Sigmoid colon (tissue), 7 donors: ENCODE measurements around the gene IMMT. TPM values are rescaled to one million over a fixed set of nuclear protein-coding genes. Genes with fewer than 3 reads are reported as not detected.

Source experiments
- DNase-seq: peaks from one replicate; pipeline ENCODE4 v3.0.0-alpha.2; 2019
- H3K27ac ChIP-seq, 4 donors: fragments of 200-600 bp; sonication (generic); one replicate each; pipeline ENCODE4 v1.5.1; 2016 to 2019; ENCODE audit warnings: mild to moderate bottlenecking in 1 of 4
- H3K27me3 ChIP-seq, 3 donors: fragments of 200-600 bp; sonication (generic); one replicate each; pipeline ENCODE4 v1.5.1; 2019; ENCODE audit warnings: mild to moderate bottlenecking in 1 of 3
- H3K36me3 ChIP-seq, 4 donors: fragments of 200-600 bp; sonication (generic); one replicate each; pipeline ENCODE4 v1.5.1; 2016 to 2019
- H3K4me1 ChIP-seq, 4 donors: fragments of 200-600 bp; sonication (generic); one replicate each; pipeline ENCODE4 v1.5.1; 2017 to 2019
- H3K4me3 ChIP-seq, 4 donors: fragments of 200-600 bp; sonication (generic); one replicate each; pipeline ENCODE4 v1.5.1; 2017 to 2019; ENCODE audit warnings: mild to moderate bottlenecking in 2 of 4, moderate library complexity in 1 of 4
- H3K9me3 ChIP-seq, 4 donors: fragments of 200-600 bp in 3 of 4; sonication (generic) in 3 of 4; one replicate each; pipeline versions ENCODE4 v1.5.1 to v1.6.1; 2013 to 2019
- EP300 ChIP-seq, 4 donors: sonication (generic); formaldehyde crosslinking; IDR thresholded peaks; one replicate each; pipeline ENCODE4 v1.6.1; 2017; ENCODE audit warnings: antibody characterized with exemption in 4 of 4
- POLR2A ChIP-seq, 2 donors: fragments of 450-650 bp; IDR thresholded peaks; one replicate each; pipeline ENCODE4 v1.6.1; 2016; ENCODE audit warnings: antibody characterized with exemption in 2 of 2, mild to moderate bottlenecking in 2 of 2, moderate library complexity in 2 of 2
- POLR2AphosphoS5 ChIP-seq, 4 donors: sonication (generic); formaldehyde crosslinking; IDR thresholded peaks; one replicate each; pipeline ENCODE4 v1.6.1; 2017; ENCODE audit warnings: antibody characterized with exemption in 4 of 4
- WGBS, 2 donors: extraction: QIAGEN DNeasy Blood & Tissue Kit; methylation state at CpG; one replicate each; pipeline ENCODE4 v1.1.7; 2013; 5-methylcytosine and 5-hydroxymethylcytosine counted together
- intact Hi-C: fragments of 100-400 bp; cut with DNase I; formaldehyde crosslinking; loops from one replicate; pipeline ENCODE4 v1.15.1; 2023
- polyA plus RNA-seq, 3 donors: library from polyadenylated mRNA; stranded (reverse); fragments of 200-250 nt; gene quantifications; one replicate each; pipeline ENCODE4 v1.2.3, GENCODE V29; 2013
- total RNA-seq, 4 donors: library from RNA; depleted of rRNA; stranded (reverse); fragments of >200 nt; gene quantifications; one replicate each; pipeline ENCODE4 v1.1.0, GENCODE V29; 2016
- TF ChIP-seq, protein P1 (sequence below), 4 experiments: fragments of 450-650 bp in 3 of 4; fragments of 200-600 bp in 1 of 4; IDR thresholded peaks; one replicate each; pipeline ENCODE4 v1.5.1; 2016 to 2019; ENCODE audit warnings: antibody characterized with exemption in 4 of 4, mild to moderate bottlenecking in 3 of 4, moderate library complexity in 2 of 4
- donor health status: healthy with polysubstance abuse.
- donor health status: Bipolar disorder and iron deficiency.
- donor health status: healthy.

Gene IMMT
- total and polyA plus RNA-seq, 7 donors = 46.1 to 90.2 (median 48.2) TPM

DNA sequence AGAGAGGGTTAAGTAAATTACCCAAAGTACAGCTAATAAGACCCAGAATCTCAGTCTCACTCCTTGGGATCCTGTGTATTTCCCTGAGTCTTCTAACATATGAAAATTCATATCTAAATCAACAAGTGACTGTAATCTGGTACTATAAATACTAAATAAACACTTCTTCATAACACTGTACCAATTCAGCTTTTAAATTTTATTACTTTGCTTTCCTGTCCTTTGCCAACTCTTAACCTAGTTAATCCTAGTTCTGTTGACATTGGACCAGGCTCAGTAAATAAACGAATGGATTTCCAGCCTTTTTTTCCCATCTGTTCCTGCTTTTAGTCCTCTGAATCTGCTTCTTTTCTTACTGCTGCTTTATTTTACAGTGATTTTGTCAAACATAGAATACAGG, 17.8 kb upstream of the IMMT start:
- WGBS, 2 donors = 12 to 65% methylated on average over 1 of the region's 1 CpG
- Histone ChIP-seq H3K27ac (peak overlapping the region; percentile 6 to 41 (median 18)), H3K36me3 (peaks cover 0 to 70% (median 27%) of the 10 kb centered on the region in 4 donors), H3K4me3 (no peak overlapping the region), H3K9me3 (no peaks in the 10 kb centered on the region), H3K4me1 (peaks cover 0 to 12% (median 0%) of the 10 kb centered on the region in 4 donors), H3K27me3 (no peaks in the 10 kb centered on the region)
- no peak for DNase-seq
- TF ChIP-seq, protein P1, sequence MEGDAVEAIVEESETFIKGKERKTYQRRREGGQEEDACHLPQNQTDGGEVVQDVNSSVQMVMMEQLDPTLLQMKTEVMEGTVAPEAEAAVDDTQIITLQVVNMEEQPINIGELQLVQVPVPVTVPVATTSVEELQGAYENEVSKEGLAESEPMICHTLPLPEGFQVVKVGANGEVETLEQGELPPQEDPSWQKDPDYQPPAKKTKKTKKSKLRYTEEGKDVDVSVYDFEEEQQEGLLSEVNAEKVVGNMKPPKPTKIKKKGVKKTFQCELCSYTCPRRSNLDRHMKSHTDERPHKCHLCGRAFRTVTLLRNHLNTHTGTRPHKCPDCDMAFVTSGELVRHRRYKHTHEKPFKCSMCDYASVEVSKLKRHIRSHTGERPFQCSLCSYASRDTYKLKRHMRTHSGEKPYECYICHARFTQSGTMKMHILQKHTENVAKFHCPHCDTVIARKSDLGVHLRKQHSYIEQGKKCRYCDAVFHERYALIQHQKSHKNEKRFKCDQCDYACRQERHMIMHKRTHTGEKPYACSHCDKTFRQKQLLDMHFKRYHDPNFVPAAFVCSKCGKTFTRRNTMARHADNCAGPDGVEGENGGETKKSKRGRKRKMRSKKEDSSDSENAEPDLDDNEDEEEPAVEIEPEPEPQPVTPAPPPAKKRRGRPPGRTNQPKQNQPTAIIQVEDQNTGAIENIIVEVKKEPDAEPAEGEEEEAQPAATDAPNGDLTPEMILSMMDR (IDR thresholded peaks at IDR 0.05) = no peak
- TF ChIP-seq EP300 (IDR thresholded peaks at IDR 0.05) (no peak), POLR2AphosphoS5 (IDR thresholded peaks at IDR 0.05) (no peak)
- intact Hi-C loops = no loop called here

DNA sequence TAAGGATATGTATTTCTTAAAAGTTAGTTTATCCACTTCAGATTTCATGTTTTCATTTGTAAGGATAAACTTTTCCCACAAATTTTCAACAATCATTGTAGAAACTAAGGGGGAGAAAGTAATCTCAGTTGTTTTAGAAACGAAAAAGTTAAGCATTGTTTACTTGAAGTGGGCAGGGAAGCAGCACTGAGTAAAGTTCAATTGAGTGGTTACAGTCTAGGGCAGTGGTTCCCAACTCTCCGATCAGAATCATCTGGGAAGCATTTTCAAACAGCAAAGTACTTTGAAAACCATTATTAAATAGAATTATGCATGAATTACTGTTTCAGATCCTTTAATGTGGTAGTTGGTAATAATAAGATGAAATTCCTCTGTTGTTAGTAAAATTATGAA, 16.5 kb upstream of the IMMT start:
- WGBS, 2 donors = 12 to 60% methylated on average over 2 of the region's 2 CpGs
- intact Hi-C loops = no loop called here
- no peak for DNase-seq
- Histone ChIP-seq H3K27ac (no peak overlapping the region), H3K27me3 (no peaks in the 10 kb centered on the region), H3K36me3 (peaks cover 9 to 83% (median 38%) of the 10 kb centered on the region in 4 donors), H3K4me3 (no peak overlapping the region), H3K4me1 (peaks cover 0 to 12% (median 0%) of the 10 kb centered on the region in 4 donors), H3K9me3 (no peaks in the 10 kb centered on the region)
- TF ChIP-seq, protein P1 (IDR thresholded peaks at IDR 0.05) = no peak
- TF ChIP-seq EP300 (IDR thresholded peaks at IDR 0.05) = no peak
- no peak for TF ChIP-seq POLR2A (IDR thresholded peaks at IDR 0.05)
- no peak for TF ChIP-seq POLR2AphosphoS5 (IDR thresholded peaks at IDR 0.05)

DNA sequence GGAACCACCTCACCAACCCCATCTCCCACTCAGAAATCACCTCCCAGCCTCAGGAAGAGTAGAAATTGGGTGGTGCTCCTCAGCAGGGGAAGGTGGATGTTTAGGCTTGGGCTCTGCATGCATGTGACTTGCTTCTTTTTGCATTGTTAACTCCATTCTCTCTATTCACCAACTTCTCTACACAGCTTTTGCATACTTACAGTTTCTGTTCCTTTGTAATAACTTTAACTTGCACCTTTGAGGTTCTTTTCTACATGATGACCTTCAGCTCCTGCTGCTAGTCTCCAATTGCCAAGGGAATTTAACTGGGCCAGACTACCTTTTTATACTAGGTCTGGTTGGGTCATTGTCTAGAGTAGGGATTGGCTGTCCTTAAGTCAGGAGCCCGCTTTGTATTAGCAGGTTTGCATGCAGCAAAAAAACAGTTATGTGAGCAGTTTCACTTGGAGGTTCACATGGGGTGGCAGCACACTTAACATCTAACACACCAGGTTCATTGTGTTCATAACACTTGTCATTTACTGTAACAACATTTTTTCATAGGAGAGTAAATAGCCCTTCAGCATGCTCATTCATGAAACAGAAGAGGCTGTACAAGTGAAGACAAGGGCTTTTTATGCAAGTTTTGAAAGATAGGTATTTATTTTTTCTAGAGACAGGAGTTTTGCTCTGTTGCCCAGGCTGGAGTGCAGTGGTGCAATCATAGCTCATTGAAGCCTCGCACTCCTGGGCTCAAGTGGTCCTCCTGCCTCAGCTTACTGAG, 16.0 kb upstream of the IMMT start:
- H3K4me3 ChIP-seq = no peak overlapping the region
- H3K9me3 ChIP-seq = no peaks in the 10 kb centered on the region
- WGBS, 2 donors = 63 to 73% methylated on average over 2 of the region's 2 CpGs
- intact Hi-C loops = no loop called here
- peaks cover 0 to 12% (median 0%) of the 10 kb centered on the region in 4 donors for H3K4me1 ChIP-seq
- no peak for DNase-seq
- no peak for TF ChIP-seq EP300 (IDR thresholded peaks at IDR 0.05)
- TF ChIP-seq, protein P1 (IDR thresholded peaks at IDR 0.05) = no peak
- TF ChIP-seq POLR2AphosphoS5 (IDR thresholded peaks at IDR 0.05) = no peak
- no peak for TF ChIP-seq POLR2A (IDR thresholded peaks at IDR 0.05)
- H3K27me3 ChIP-seq = no peaks in the 10 kb centered on the region
- H3K36me3 ChIP-seq = peaks cover 14 to 88% (median 44%) of the 10 kb centered on the region in 4 donors
- no peak overlapping the region for H3K27ac ChIP-seq

DNA sequence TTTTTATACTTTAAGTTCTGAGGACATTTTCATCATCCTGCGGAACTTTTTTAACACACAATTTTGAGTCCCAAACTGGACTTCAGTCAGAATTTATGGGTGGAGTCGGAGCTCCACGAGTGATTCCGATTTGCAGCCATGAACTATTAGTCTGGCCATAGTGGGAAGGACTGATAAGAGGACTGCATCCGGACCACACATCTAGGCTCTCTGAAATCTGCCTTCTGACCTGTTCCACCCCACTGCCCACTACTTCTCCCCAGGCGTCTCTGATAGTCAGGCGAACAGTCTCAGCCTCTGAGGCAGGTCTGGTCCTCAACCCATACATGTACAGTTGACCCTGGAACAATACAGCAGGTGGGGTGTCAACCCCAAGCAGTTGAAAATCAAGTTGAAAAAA, 9.2 kb upstream of the IMMT start:
- peaks cover 0 to 24% (median 14%) of the 10 kb centered on the region in 4 donors for H3K4me1 ChIP-seq
- no peaks in the 10 kb centered on the region for H3K27me3 ChIP-seq
- 90 to 94% methylated on average over 7 of the region's 7 CpGs for WGBS, 2 donors
- intact Hi-C loops = loop anchor here (5.0 kb wide), 1 partner anchor 168 kb away; no protein-coding TSS in a partner anchor
- DNase-seq = no peak
- H3K4me3 ChIP-seq = no peak overlapping the region
- H3K9me3 ChIP-seq = no peaks in the 10 kb centered on the region
- TF ChIP-seq, protein P1 (IDR thresholded peaks at IDR 0.05) = no peak
- TF ChIP-seq POLR2A (IDR thresholded peaks at IDR 0.05) = no peak
- TF ChIP-seq EP300 (IDR thresholded peaks at IDR 0.05) = no peak
- no peak for TF ChIP-seq POLR2AphosphoS5 (IDR thresholded peaks at IDR 0.05)
- no peak overlapping the region for H3K27ac ChIP-seq
- peaks cover 14 to 36% (median 28%) of the 10 kb centered on the region in 4 donors for H3K36me3 ChIP-seq
